ENCODE measurements around the gene DCXR.

- TF ChIP-seq CTCF (IDR thresholded peaks at IDR 0.05) (no peak), POLR2AphosphoS5 (IDR thresholded peaks at IDR 0.05; ENCODE audit: insufficient read depth in 1 of 2, low read depth in 1 of 2) (no peak)
These were observed 24.8 kb upstream of the DCXR start for GRCh38 chr17:82062076-82062983.
